ENCODE data around the gene RNF7.

RNF7 gene

GRCh38 chr3:141714671-141715070 is 23.4 kb upstream of the RNF7 start:
- H3K9ac ChIP-seq (ENCODE audit: low read length) = no peak overlapping the region
- H3K4me3 ChIP-seq (ENCODE audit: low read length) = no peak overlapping the region
- no peaks in the 10 kb centered on the region for H3K4me1 ChIP-seq (ENCODE audit: control insufficient read depth, insufficient read depth, low read length)
- no peaks in the 10 kb centered on the region for H3K27me3 ChIP-seq (ENCODE audit: control insufficient read depth, insufficient read depth, low read length)
- no peak overlapping the region for H3K27ac ChIP-seq (ENCODE audit: low read depth, low read length)
- H3K36me3 ChIP-seq (ENCODE audit: control insufficient read depth, insufficient read depth, low read length) = no peaks in the 10 kb centered on the region

- Histone ChIP-seq H3K9ac (ENCODE audit: low read length) (no peak overlapping the region), H3K27me3 (ENCODE audit: control insufficient read depth, insufficient read depth, low read length) (no peaks in the 10 kb centered on the region), H3K36me3 (ENCODE audit: control insufficient read depth, insufficient read depth, low read length) (no peaks in the 10 kb centered on the region), H3K4me1 (ENCODE audit: control insufficient read depth, insufficient read depth, low read length) (no peaks in the 10 kb centered on the region), H3K27ac (ENCODE audit: low read depth, low read length) (no peak overlapping the region), H3K4me3 (ENCODE audit: low read length) (no peak overlapping the region)
These were observed 16.0 kb upstream of the RNF7 start for GRCh38 chr3:141722081-141722480.

DNA sequence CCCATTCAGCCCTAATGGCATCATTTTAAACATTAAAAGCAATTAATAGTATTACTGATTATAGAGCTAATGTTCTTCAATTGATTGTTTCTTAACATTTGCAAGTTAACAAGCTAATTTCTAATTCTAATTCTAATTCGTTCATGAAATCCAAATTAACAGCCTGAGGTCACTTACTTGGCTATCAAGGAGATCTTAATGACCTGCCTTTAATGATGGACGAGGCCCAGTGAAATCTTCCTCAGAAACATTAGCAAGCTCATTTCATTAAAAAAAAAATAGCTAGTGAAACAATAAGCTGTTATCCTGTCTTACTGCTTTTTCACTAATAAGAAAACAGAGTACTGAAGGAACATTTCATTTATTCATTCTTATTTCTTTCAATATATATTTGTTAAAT is 15.4 kb upstream of the RNF7 start:
- Histone ChIP-seq H3K9ac (ENCODE audit: low read length) (no peak overlapping the region), H3K36me3 (ENCODE audit: control insufficient read depth, insufficient read depth, low read length) (no peaks in the 10 kb centered on the region), H3K27me3 (ENCODE audit: control insufficient read depth, insufficient read depth, low read length) (no peaks in the 10 kb centered on the region), H3K27ac (ENCODE audit: low read depth, low read length) (no peak overlapping the region), H3K4me3 (ENCODE audit: low read length) (no peak overlapping the region), H3K4me1 (ENCODE audit: control insufficient read depth, insufficient read depth, low read length) (no peaks in the 10 kb centered on the region)

DNA sequence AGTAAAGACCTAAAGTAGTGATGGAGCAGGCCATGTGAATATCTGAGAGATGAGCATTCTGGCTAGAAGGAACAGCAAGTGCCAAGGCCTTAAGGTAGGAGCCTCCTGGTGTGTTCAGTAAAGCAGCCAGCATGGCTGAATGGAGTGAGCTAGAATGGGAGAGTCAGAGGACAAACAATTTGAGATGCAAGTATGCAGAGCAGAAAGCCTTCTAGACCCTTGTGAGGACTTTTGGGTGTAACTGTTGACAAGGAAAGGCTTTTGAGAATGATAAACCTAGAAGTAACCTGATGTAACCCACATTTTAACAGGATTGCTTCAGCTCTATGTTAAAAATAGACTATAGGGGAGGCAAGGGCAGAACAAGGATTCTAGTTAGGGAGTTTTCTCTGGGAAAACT is 14.8 kb upstream of the RNF7 start:
- H3K4me3 ChIP-seq (ENCODE audit: low read length) = no peak overlapping the region
- H3K4me1 ChIP-seq (ENCODE audit: control insufficient read depth, insufficient read depth, low read length) = no peaks in the 10 kb centered on the region
- no peaks in the 10 kb centered on the region for H3K36me3 ChIP-seq (ENCODE audit: control insufficient read depth, insufficient read depth, low read length)
- no peak overlapping the region for H3K27ac ChIP-seq (ENCODE audit: low read depth, low read length)
- H3K27me3 ChIP-seq (ENCODE audit: control insufficient read depth, insufficient read depth, low read length) = no peaks in the 10 kb centered on the region
- no peak overlapping the region for H3K9ac ChIP-seq (ENCODE audit: low read length)

GRCh38 chr3:141724186-141724585 is 13.9 kb upstream of the RNF7 start:
- Histone ChIP-seq H3K9ac (ENCODE audit: low read length) (no peak overlapping the region), H3K36me3 (ENCODE audit: control insufficient read depth, insufficient read depth, low read length) (no peaks in the 10 kb centered on the region), H3K27me3 (ENCODE audit: control insufficient read depth, insufficient read depth, low read length) (no peaks in the 10 kb centered on the region), H3K4me3 (ENCODE audit: low read length) (no peak overlapping the region), H3K27ac (ENCODE audit: low read depth, low read length) (no peak overlapping the region), H3K4me1 (ENCODE audit: control insufficient read depth, insufficient read depth, low read length) (no peaks in the 10 kb centered on the region)

DNA sequence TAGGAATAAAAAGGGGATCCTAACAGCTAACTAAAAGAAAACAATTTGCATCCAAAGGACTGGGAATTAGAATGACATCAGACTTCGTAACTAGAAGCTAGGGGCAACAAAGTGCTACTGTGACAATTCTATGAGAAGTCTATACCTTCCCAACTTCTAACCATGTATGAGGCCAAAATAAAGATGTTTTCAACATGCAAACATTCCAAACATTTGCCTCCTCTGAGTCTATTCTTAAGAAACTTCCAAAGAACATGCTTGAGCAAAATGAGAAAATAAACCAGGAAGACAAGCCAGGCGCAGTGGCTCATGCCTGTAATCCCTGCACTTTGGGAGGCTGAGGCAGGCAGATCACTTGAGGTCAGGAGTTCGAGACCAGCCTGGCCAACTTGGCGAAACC is 13.1 kb upstream of the RNF7 start:
- no peaks in the 10 kb centered on the region for H3K27me3 ChIP-seq (ENCODE audit: control insufficient read depth, insufficient read depth, low read length)
- no peaks in the 10 kb centered on the region for H3K36me3 ChIP-seq (ENCODE audit: control insufficient read depth, insufficient read depth, low read length)
- no peaks in the 10 kb centered on the region for H3K4me1 ChIP-seq (ENCODE audit: control insufficient read depth, insufficient read depth, low read length)
- no peak overlapping the region for H3K4me3 ChIP-seq (ENCODE audit: low read length)
- H3K27ac ChIP-seq (ENCODE audit: low read depth, low read length) = no peak overlapping the region
- H3K9ac ChIP-seq (ENCODE audit: low read length) = no peak overlapping the region

- Histone ChIP-seq H3K4me1 (ENCODE audit: control insufficient read depth, insufficient read depth, low read length) (no peaks in the 10 kb centered on the region), H3K36me3 (ENCODE audit: control insufficient read depth, insufficient read depth, low read length) (no peaks in the 10 kb centered on the region), H3K27me3 (ENCODE audit: control insufficient read depth, insufficient read depth, low read length) (no peaks in the 10 kb centered on the region), H3K4me3 (ENCODE audit: low read length) (no peak overlapping the region), H3K9ac (ENCODE audit: low read length) (no peak overlapping the region), H3K27ac (ENCODE audit: low read depth, low read length) (no peak overlapping the region)
These were observed 11.6 kb upstream of the RNF7 start for GRCh38 chr3:141726483-141726882.

GRCh38 chr3:141728355-141728892 is 9.7 kb upstream of the RNF7 start:
- Histone ChIP-seq H3K36me3 (ENCODE audit: control insufficient read depth, insufficient read depth, low read length) (no peaks in the 10 kb centered on the region), H3K4me1 (ENCODE audit: control insufficient read depth, insufficient read depth, low read length) (no peaks in the 10 kb centered on the region), H3K9ac (ENCODE audit: low read length) (no peak overlapping the region), H3K4me3 (ENCODE audit: low read length) (no peak overlapping the region), H3K27me3 (ENCODE audit: control insufficient read depth, insufficient read depth, low read length) (no peaks in the 10 kb centered on the region), H3K27ac (ENCODE audit: low read depth, low read length) (no peak overlapping the region)

- Histone ChIP-seq H3K36me3 (ENCODE audit: control insufficient read depth, insufficient read depth, low read length) (no peaks in the 10 kb centered on the region), H3K27me3 (ENCODE audit: control insufficient read depth, insufficient read depth, low read length) (no peaks in the 10 kb centered on the region), H3K27ac (ENCODE audit: low read depth, low read length) (no peak overlapping the region), H3K9ac (ENCODE audit: low read length) (no peak overlapping the region), H3K4me1 (ENCODE audit: control insufficient read depth, insufficient read depth, low read length) (no peaks in the 10 kb centered on the region), H3K4me3 (ENCODE audit: low read length) (no peak overlapping the region)
These were observed 8.9 kb upstream of the RNF7 start for GRCh38 chr3:141729240-141729639.

GRCh38 chr3:141735176-141735575 is 2.9 kb upstream of the RNF7 start:
- H3K36me3 ChIP-seq (ENCODE audit: control insufficient read depth, insufficient read depth, low read length) = no peaks in the 10 kb centered on the region
- no peak overlapping the region for H3K27ac ChIP-seq (ENCODE audit: low read depth, low read length)
- no peak overlapping the region for H3K9ac ChIP-seq (ENCODE audit: low read length)
- H3K4me3 ChIP-seq (ENCODE audit: low read length) = no peak overlapping the region
- H3K27me3 ChIP-seq (ENCODE audit: control insufficient read depth, insufficient read depth, low read length) = no peaks in the 10 kb centered on the region
- H3K4me1 ChIP-seq (ENCODE audit: control insufficient read depth, insufficient read depth, low read length) = peaks cover 6% of the 10 kb centered on the region

DNA sequence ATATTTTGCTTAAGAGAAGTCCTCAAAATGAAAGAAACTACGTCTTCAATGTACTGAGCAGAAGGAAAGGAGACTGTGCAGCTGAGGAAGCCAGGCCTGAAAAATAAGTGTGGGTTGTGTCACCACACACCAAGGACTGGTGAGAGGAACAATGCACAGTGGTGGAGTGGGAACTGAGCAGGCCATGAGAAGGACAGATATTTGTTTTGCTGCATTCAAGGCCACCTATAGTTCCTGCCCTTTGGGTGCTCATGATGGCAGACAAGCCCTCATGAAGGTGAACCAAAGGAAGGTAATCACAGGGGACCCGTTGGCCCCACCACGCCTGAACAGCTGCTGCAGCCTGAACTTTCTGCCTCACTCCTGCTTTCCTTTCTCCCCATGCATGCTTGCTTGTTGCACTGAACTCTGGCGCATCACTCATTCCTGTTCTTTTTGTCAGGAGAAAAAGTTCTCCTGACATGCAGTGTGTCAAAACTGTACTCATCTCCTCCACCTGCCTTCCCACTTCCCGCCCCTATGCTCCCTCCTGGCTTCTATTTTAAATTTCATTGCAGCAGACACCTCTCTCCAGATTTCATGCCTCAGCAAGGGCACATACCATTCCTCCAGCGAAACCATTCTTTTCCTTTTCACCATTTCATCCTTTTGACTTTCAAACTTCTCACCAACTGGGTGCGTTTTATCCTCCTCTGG is 2.2 kb upstream of the RNF7 start:
- peaks cover 9% of the 10 kb centered on the region for H3K4me1 ChIP-seq (ENCODE audit: control insufficient read depth, insufficient read depth, low read length)
- no peaks in the 10 kb centered on the region for H3K27me3 ChIP-seq (ENCODE audit: control insufficient read depth, insufficient read depth, low read length)
- no peak overlapping the region for H3K4me3 ChIP-seq (ENCODE audit: low read length)
- H3K36me3 ChIP-seq (ENCODE audit: control insufficient read depth, insufficient read depth, low read length) = no peaks in the 10 kb centered on the region
- H3K9ac ChIP-seq (ENCODE audit: low read length) = no peak overlapping the region
- H3K27ac ChIP-seq (ENCODE audit: low read depth, low read length) = no peak overlapping the region

DNA sequence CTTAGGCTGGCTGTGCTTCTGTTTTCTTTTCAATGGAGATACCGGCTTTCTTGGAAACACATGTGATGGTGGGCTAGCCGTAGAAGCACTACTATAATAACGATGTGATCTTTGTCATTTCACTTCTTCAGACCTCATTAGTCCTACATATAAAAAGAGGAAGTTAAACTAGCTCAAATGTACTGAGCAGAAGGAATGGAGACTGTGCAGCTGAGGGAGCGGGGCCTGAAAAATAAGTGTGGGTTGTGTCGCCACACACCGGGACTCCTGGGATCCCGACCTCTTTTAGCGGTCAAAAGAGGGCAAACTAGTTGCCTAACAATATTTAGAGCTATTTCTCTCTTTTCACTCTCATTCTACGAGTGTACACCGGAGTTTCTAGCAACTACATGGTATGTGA is 1.0 kb upstream of the RNF7 start:
- Histone ChIP-seq H3K9ac (ENCODE audit: low read length) (no peak overlapping the region), H3K4me3 (ENCODE audit: low read length) (no peak overlapping the region), H3K27me3 (ENCODE audit: control insufficient read depth, insufficient read depth, low read length) (no peaks in the 10 kb centered on the region), H3K4me1 (ENCODE audit: control insufficient read depth, insufficient read depth, low read length) (peaks cover 11% of the 10 kb centered on the region), H3K36me3 (ENCODE audit: control insufficient read depth, insufficient read depth, low read length) (no peaks in the 10 kb centered on the region), H3K27ac (ENCODE audit: low read depth, low read length) (no peak overlapping the region)

- Histone ChIP-seq H3K27me3 (ENCODE audit: control insufficient read depth, insufficient read depth, low read length) (no peaks in the 10 kb centered on the region), H3K36me3 (ENCODE audit: control insufficient read depth, insufficient read depth, low read length) (no peaks in the 10 kb centered on the region), H3K4me1 (ENCODE audit: control insufficient read depth, insufficient read depth, low read length) (peaks cover 11% of the 10 kb centered on the region), H3K9ac (ENCODE audit: low read length) (no peak overlapping the region), H3K27ac (ENCODE audit: low read depth, low read length) (peak overlapping the region; percentile 91), H3K4me3 (ENCODE audit: low read length) (peak overlapping the region; percentile 61)
These were observed 448 bp upstream of the RNF7 start for GRCh38 chr3:141737678-141738021.
